ENCODE data around the gene LMAN2. TPM values are rescaled to one million over a fixed set of nuclear protein-coding genes. Genes with fewer than 3 reads are reported as not detected.

LMAN2 gene
- total RNA-seq: 100 to 1,000 TPM in 2 of 6 donors, 10 to 100 TPM in 4; 71.1 to 128 (median 92.6) TPM
- 100 to 1,000 TPM in 1 of 2 donors, 10 to 100 TPM in 1; 80.7 to 110 TPM for polyA plus RNA-seq

- no peaks in the 10 kb centered on the region for H3K27me3 ChIP-seq
- FAIRE-seq (no peak), ATAC-seq (peak; percentile 97 to 99 (median 98)), DNase-seq (peak; percentile 89 to 95 (median 94))
- peak within 1 kb of the TSS; percentile 67 to 83 (median 78) for H3K4me3 ChIP-seq
- peaks cover 8 to 36% (median 12%) of the 10 kb centered on the region in 3 donors for H3K4me1 ChIP-seq
- no peaks in the 10 kb centered on the region for H3K9me3 ChIP-seq
- H3K36me3 ChIP-seq: no peaks in the 10 kb centered on the region
- 7% methylated on average over 53 to 55 of the region's 55 CpGs for WGBS, 2 donors
- intact Hi-C loops (cut with DNase I): no loop called here
- no peak for TF ChIP-seq CTCF (IDR thresholded peaks at IDR 0.05)
- peak within 1 kb of the TSS; percentile 84 to 94 (median 89) for H3K27ac ChIP-seq
These were observed at the start of gene LMAN2 for GRCh38 chr5:177351392-177352329. Gene LMAN2, minus strand, starts transcription at chr5:177351668. Its CDS starts 21 bp downstream, at chr5:177351647.

- Histone ChIP-seq H3K27ac (no peak within 1 kb of the TSS), H3K4me3 (no peak within 1 kb of the TSS), H3K27me3 (peaks cover 0 to 8% (median 0%) of the 10 kb centered on the region in 4 donors), H3K36me3 (no peaks in the 10 kb centered on the region), H3K4me1 (peaks cover 4 to 14% (median 8%) of the 10 kb centered on the region in 3 donors), H3K9me3 (no peaks in the 10 kb centered on the region)
- DNase-seq (no peak), FAIRE-seq (no peak), ATAC-seq (no peak)
- intact Hi-C loops (cut with DNase I): loop anchor here in 1 of 3 donors (5.0 kb wide), 1 partner anchor 112 kb away; no protein-coding TSS in a partner anchor
- no peak for TF ChIP-seq CTCF (IDR thresholded peaks at IDR 0.05)
- 17 to 18% methylated on average over 86 to 92 of the region's 92 CpGs for WGBS, 2 donors
These were observed 48.8 kb upstream of the LMAN2 start, which contains the start of gene PFN3 for GRCh38 chr5:177399997-177400868. Gene PFN3, minus strand, starts transcription at chr5:177400661. Its CDS starts 85 bp downstream, at chr5:177400576.

- Histone ChIP-seq H3K27me3 (peaks cover 0 to 8% (median 0%) of the 10 kb centered on the region in 4 donors), H3K4me3 (no peak overlapping the region), H3K4me1 (peaks cover 0 to 3% (median 2%) of the 10 kb centered on the region in 3 donors), H3K9me3 (no peaks in the 10 kb centered on the region), H3K36me3 (no peaks in the 10 kb centered on the region), H3K27ac (no peak overlapping the region)
- ATAC-seq (no peak), FAIRE-seq (no peak), DNase-seq (peak in 1 of 6 donors; percentile 71)
- no peak for TF ChIP-seq CTCF (IDR thresholded peaks at IDR 0.05)
- WGBS, 2 donors: 72 to 85% methylated on average over 16 of the region's 16 CpGs
- intact Hi-C loops (cut with DNase I): loop anchor here in 1 of 3 donors (5.0 kb wide), 1 partner anchor 114 kb away; no protein-coding TSS in a partner anchor
These were observed 46.5 kb upstream of the LMAN2 start for GRCh38 chr5:177397875-177398390.

GRCh38 chr5:177396807-177397206, 45.3 kb upstream of the LMAN2 start:
- H3K27ac ChIP-seq: no peak overlapping the region
- FAIRE-seq (no peak), DNase-seq (no peak), ATAC-seq (no peak)
- no peaks in the 10 kb centered on the region for H3K4me1 ChIP-seq
- H3K36me3 ChIP-seq: no peaks in the 10 kb centered on the region
- no peak for TF ChIP-seq CTCF (IDR thresholded peaks at IDR 0.05)
- no peaks in the 10 kb centered on the region for H3K9me3 ChIP-seq
- H3K4me3 ChIP-seq: no peak overlapping the region
- H3K27me3 ChIP-seq: peaks cover 0 to 8% (median 0%) of the 10 kb centered on the region in 4 donors
- WGBS, 2 donors: 73 to 76% methylated on average over 10 of the region's 10 CpGs
- intact Hi-C loops (cut with DNase I): loop anchor here in 1 of 3 donors (5.0 kb wide), 1 partner anchor 115 kb away; no protein-coding TSS in a partner anchor

Data from pancreas (tissue), 10 donors.